NB4 (cell line): ENCODE measurements around the gene MICU2.

ENCODE experiments used
- DNase-seq: peaks from one replicate; pipeline ENCODE4 v3.0.0; 2010; ENCODE audit warnings: low read depth
- H3K4me3 ChIP-seq: one replicate; pipeline ENCODE4 v1.5.1; 2011; ENCODE audit warnings: mild to moderate bottlenecking, low read depth, low read length, moderate library complexity
- MYC ChIP-seq: IDR thresholded peaks from 2 replicates; pipeline ENCODE4 v1.6.1; 2011; ENCODE audit warnings: low read depth, low read length
- POLR2A ChIP-seq: IDR thresholded peaks from 2 replicates; pipeline ENCODE4 v1.6.1; 2011; ENCODE audit warnings: mild to moderate bottlenecking; ENCODE audit not compliant: insufficient read length; ENCODE audit errors: extremely low read depth
- TF ChIP-seq, protein P1 (sequence below): IDR thresholded peaks from one replicate; pipeline ENCODE4 v1.5.1; 2012; ENCODE audit warnings: low read depth, low read length
- TF ChIP-seq, protein P2 (sequence below): IDR thresholded peaks from 2 replicates; pipeline ENCODE4 v1.6.1; 2011; ENCODE audit warnings: low read depth, low read length

Gene MICU2

GRCh38 chr13:21470785-21471184, 133.2 kb downstream of the MICU2 start:
- TF ChIP-seq, protein P1, sequence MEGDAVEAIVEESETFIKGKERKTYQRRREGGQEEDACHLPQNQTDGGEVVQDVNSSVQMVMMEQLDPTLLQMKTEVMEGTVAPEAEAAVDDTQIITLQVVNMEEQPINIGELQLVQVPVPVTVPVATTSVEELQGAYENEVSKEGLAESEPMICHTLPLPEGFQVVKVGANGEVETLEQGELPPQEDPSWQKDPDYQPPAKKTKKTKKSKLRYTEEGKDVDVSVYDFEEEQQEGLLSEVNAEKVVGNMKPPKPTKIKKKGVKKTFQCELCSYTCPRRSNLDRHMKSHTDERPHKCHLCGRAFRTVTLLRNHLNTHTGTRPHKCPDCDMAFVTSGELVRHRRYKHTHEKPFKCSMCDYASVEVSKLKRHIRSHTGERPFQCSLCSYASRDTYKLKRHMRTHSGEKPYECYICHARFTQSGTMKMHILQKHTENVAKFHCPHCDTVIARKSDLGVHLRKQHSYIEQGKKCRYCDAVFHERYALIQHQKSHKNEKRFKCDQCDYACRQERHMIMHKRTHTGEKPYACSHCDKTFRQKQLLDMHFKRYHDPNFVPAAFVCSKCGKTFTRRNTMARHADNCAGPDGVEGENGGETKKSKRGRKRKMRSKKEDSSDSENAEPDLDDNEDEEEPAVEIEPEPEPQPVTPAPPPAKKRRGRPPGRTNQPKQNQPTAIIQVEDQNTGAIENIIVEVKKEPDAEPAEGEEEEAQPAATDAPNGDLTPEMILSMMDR, result no peak
- TF ChIP-seq, protein P2, sequence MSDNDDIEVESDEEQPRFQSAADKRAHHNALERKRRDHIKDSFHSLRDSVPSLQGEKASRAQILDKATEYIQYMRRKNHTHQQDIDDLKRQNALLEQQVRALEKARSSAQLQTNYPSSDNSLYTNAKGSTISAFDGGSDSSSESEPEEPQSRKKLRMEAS, result no peak
- TF ChIP-seq MYC, result no peak
- no peak for TF ChIP-seq POLR2A
- no peak overlapping the region for H3K4me3 ChIP-seq
- no peak for DNase-seq

- TF ChIP-seq, protein P1, result no peak
- TF ChIP-seq MYC (no peak), POLR2A (no peak)
- TF ChIP-seq, protein P2, result no peak
- DNase-seq, result no peak
- no peak overlapping the region for H3K4me3 ChIP-seq
These were observed 137.4 kb downstream of the MICU2 start for GRCh38 chr13:21466527-21466926.

- DNase-seq, result no peak
- TF ChIP-seq, protein P1, result no peak
- TF ChIP-seq, protein P2, result no peak
- TF ChIP-seq POLR2A (no peak), MYC (no peak)
- no peak overlapping the region for H3K4me3 ChIP-seq
These were observed 138.2 kb downstream of the MICU2 start for GRCh38 chr13:21465710-21466160.

DNA sequence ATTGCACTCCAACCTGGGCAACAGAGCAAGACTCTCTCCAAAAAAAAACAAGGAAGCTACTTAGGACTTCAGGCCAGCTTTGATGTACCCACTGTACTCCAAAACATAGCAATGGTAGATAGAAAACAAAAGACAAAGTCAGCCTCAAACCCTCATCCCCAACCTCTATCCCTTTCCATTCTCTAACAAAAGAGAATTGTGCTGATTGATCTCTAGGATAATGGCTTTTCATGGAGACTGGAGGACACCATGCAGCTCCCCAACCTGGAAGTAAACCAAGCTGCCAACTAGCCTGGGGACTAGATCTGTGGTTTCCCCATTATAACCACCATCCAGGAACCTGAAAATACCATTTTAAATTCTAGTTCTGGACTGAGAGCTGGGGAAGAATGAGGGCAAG, 140.5 kb downstream of the MICU2 start:
- DNase-seq, result no peak
- TF ChIP-seq MYC (no peak), POLR2A (no peak)
- TF ChIP-seq, protein P2, result no peak
- TF ChIP-seq, protein P1, result no peak
- H3K4me3 ChIP-seq, result no peak overlapping the region

GRCh38 chr13:21461131-21461530, 142.8 kb downstream of the MICU2 start:
- no peak for TF ChIP-seq MYC
- TF ChIP-seq, protein P1, result no peak
- TF ChIP-seq POLR2A, result no peak
- TF ChIP-seq, protein P2, result no peak
- no peak overlapping the region for H3K4me3 ChIP-seq
- no peak for DNase-seq
